Mucosa of rectum (tissue), 2 donors: Measurements from ENCODE around the gene LIN52.

Experiments used
- H3K27ac ChIP-seq, 2 donors: one replicate each; pipeline ENCODE4 v1.7.0; 2013; ENCODE audit warnings: inconsistent platforms in 2 of 2, low read depth in 2 of 2, low read length in 2 of 2
- H3K27me3 ChIP-seq, 2 donors: one replicate each; pipeline ENCODE4 v1.7.0; 2013; ENCODE audit warnings: low read length in 2 of 2; ENCODE audit not compliant: control insufficient read depth in 2 of 2, insufficient read depth in 2 of 2
- H3K36me3 ChIP-seq, 2 donors: one replicate each; pipeline ENCODE4 v1.7.0; 2013; ENCODE audit warnings: low read length in 2 of 2; ENCODE audit not compliant: control insufficient read depth in 2 of 2, insufficient read depth in 2 of 2
- H3K4me1 ChIP-seq, 2 donors: one replicate each; pipeline ENCODE4 v1.7.0; 2013; ENCODE audit warnings: low read length in 2 of 2, mild to moderate bottlenecking in 1 of 2; ENCODE audit not compliant: control insufficient read depth in 2 of 2, insufficient read depth in 2 of 2
- H3K4me3 ChIP-seq, 2 donors: one replicate each; pipeline ENCODE4 v1.7.0; 2013; ENCODE audit warnings: low read length in 2 of 2
- H3K9ac ChIP-seq, 2 donors: one replicate each; pipeline ENCODE4 v1.7.0; 2013; ENCODE audit warnings: low read length in 2 of 2, low read depth in 1 of 2, mild to moderate bottlenecking in 1 of 2
- H3K9me3 ChIP-seq, 2 donors: one replicate each; pipeline ENCODE4 v1.7.0; 2013; ENCODE audit warnings: low read length in 2 of 2; ENCODE audit not compliant: control insufficient read depth in 2 of 2
- donor health status: healthy.
- donor health status: Normal muscosa, but diverticular disease.

LIN52 gene

DNA sequence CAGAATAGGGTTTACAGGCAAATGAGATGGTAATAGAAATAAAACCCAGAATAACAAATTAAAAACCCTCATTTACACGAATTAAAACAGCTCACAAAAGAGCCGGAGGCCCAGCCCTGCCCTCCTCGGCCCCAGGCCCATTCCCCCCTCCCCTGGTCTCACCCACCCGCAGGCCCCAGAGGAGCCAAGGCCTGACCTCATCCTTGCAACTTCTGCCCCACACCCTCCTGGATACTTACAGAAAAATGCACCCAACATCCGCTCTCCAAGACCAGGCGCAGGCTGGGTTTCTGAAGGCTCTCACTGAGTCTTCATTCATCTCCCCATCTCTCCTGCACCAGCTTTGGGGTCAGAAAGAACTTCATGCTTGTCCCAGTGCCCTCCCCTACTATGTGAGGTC is 138.3 kb downstream of the LIN52 start:
- H3K27ac ChIP-seq, result no peak overlapping the region
- H3K36me3 ChIP-seq, result no peaks in the 10 kb centered on the region
- H3K27me3 ChIP-seq, result peaks cover 9 to 14% of the 10 kb centered on the region in 2 donors
- H3K4me3 ChIP-seq, result no peak overlapping the region
- no peaks in the 10 kb centered on the region for H3K9me3 ChIP-seq
- H3K9ac ChIP-seq, result no peak overlapping the region
- no peaks in the 10 kb centered on the region for H3K4me1 ChIP-seq

DNA sequence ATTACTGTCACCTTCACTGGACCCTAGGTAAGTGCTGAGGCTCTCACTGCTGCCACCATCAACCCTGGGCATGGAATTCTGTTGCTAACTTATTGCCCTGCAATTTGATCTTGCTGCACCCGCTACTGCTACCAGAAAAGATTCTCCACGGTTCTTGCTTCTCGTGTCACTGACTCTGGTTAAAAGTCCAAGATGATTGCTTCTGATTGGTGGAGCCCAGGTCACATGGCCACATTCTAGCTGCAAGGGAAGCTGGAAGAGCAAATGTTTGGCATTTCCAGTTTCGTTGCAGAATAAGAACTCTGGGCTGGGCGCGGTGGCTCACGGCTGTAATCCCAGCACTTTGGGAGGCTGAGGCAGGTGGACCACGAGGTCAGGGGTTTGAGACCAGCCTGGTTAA is 147.0 kb downstream of the LIN52 start:
- no peaks in the 10 kb centered on the region for H3K36me3 ChIP-seq
- H3K9ac ChIP-seq, result no peak overlapping the region
- no peaks in the 10 kb centered on the region for H3K4me1 ChIP-seq
- H3K27ac ChIP-seq, result no peak overlapping the region
- no peak overlapping the region for H3K4me3 ChIP-seq
- H3K27me3 ChIP-seq, result peaks cover 7 to 18% of the 10 kb centered on the region in 2 donors
- H3K9me3 ChIP-seq, result no peaks in the 10 kb centered on the region

DNA sequence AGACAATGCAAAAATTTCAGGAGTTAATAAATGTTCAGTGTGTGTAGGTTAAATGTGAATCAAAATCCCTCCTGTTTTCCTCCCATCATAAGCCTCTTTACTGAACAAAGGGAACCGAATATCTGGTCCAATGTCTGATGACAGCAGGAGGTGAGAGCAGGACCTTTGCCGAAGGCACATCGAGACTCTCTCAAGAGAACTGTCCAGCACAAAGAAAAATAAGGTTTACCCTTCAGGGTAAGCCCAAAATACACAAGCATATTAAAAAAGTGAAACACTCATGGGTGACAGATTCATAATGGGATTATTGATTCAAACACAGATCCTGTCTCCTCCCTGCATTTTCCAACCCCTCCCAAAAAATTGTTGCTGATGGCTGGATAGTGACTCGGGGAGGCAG is 150.3 kb downstream of the LIN52 start:
- Histone ChIP-seq H3K4me3 (no peak overlapping the region), H3K9ac (no peak overlapping the region), H3K4me1 (peaks cover 0 to under 1% of the 10 kb centered on the region in 2 donors), H3K9me3 (no peaks in the 10 kb centered on the region), H3K27me3 (peaks cover 27 to 32% of the 10 kb centered on the region in 2 donors), H3K36me3 (no peaks in the 10 kb centered on the region), H3K27ac (no peak overlapping the region)

DNA sequence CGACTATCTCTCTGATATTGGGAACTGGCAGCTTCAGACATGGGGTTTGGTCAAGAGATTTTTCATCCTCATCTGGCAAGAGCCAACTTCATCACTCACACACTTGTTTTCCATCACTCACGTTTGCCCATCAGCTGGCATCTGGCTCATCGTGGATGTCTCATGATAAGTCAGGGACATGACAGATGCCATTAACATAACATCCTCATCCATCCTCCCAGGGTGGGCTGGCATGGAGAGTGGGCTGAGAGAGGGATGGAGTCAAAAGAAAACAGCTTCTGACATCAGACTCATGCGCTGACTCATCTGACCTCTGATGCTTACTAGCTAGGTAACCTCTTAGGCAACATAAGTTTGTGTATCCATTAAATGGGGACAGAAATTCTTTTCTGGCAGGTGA is 152.7 kb downstream of the LIN52 start:
- no peak overlapping the region for H3K27ac ChIP-seq
- H3K27me3 ChIP-seq, result peaks cover 48 to 56% of the 10 kb centered on the region in 2 donors
- peaks cover 3 to 12% of the 10 kb centered on the region in 2 donors for H3K4me1 ChIP-seq
- no peak overlapping the region for H3K4me3 ChIP-seq
- no peaks in the 10 kb centered on the region for H3K9me3 ChIP-seq
- no peak overlapping the region for H3K9ac ChIP-seq
- H3K36me3 ChIP-seq, result no peaks in the 10 kb centered on the region

DNA sequence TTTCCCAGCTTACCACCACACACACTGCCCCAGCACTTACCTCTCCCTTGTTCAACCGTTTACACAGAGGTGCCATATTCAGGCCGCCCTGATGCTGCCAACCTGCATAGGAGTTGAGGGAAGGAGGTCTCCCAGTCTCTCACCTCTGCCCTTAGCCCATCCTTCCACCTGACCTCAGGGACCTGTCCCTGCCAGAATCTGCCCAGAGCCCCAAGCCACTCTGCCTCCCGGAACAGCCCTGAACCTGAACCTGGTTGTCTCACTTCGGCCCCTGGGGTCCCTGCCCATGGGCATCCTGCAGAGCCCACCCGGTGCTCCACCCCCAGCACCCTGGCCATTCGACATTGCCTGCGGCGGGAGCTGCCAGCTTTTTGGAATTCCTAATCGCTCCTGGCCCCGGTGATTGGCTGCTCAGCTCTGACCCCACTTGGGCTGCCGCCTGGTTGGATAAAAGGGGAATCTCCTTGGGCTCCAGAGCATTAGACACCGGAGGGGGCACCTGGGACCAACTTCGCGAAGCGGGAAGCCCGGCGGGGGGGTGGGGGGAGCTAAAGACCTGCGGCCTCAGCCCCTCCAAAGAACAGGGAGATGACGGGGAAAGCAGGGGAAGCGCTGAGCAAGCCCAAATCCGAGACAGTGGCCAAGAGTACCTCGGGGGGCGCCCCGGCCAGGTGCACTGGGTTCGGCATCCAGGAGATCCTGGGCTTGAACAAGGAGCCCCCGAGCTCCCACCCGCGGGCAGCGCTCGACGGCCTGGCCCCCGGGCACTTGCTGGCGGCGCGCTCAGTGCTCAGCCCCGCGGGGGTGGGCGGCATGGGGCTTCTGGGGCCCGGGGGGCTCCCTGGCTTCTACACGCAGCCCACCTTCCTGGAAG is 154.5 kb downstream of the LIN52 start, which contains the start of gene VSX2:
TSS of gene VSX2 (plus strand) at position 476 of the 874 bp plus-strand sequence. CDS start at position 589, 113 bp downstream.
- no peaks in the 10 kb centered on the region for H3K9me3 ChIP-seq
- peaks cover 3 to 12% of the 10 kb centered on the region in 2 donors for H3K4me1 ChIP-seq
- no peak within 1 kb of the TSS for H3K9ac ChIP-seq
- H3K4me3 ChIP-seq, result no peak within 1 kb of the TSS
- H3K36me3 ChIP-seq, result no peaks in the 10 kb centered on the region
- H3K27ac ChIP-seq, result no peak within 1 kb of the TSS
- peaks cover 64 to 70% of the 10 kb centered on the region in 2 donors for H3K27me3 ChIP-seq

DNA sequence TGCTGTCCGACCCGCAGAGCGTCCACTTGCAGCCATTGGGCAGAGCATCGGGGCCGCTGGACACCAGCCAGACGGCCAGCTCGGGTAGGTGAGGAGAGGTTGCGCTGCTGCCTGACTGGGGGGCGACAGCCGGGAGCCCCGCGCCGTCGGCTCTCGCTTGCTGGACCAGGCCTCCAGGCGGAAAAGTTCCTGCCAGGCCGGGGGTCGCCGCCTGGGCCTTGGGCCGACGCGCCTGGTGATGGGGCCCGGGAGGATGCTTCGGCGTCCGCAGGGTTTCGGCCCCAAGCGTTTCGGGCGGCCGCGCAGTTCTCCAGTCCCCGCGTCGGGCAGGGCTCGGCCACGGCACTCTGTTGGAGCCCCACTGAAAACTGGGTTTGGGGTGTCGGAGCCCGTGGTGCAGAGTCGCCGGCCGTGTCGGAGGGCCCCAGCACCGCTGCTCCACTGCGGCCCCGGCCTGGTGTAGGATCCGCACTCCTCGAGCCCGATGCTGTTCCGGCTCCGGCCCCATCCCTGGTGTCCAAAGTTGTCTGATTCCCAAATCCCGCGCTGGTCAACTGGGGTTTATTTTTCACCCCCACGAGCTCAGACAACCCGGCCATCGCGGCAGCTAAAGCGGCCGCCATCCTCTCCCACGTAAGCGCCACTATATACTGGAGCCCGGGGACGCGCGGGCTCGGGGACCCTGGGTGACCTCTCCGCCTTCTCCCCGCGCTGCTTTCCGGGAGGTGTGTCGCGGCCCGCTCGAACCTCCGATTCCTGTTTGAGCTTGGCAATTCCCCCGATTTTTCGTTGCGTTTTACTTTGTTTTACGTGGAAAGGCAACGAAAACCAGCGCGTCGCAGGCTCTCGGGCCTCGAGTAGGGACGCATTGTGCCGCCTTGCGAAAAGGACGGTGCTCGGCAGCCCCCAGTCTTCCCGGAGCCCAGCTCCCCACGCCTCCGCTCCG is 155.4 kb downstream of the LIN52 start:
- Histone ChIP-seq H3K4me3 (peak overlapping the region in 1 of 2 donors; percentile 34), H3K9ac (no peak overlapping the region), H3K36me3 (no peaks in the 10 kb centered on the region), H3K9me3 (no peaks in the 10 kb centered on the region), H3K27ac (no peak overlapping the region), H3K27me3 (peaks cover 66 to 79% of the 10 kb centered on the region in 2 donors), H3K4me1 (peaks cover 3 to 12% of the 10 kb centered on the region in 2 donors)

DNA sequence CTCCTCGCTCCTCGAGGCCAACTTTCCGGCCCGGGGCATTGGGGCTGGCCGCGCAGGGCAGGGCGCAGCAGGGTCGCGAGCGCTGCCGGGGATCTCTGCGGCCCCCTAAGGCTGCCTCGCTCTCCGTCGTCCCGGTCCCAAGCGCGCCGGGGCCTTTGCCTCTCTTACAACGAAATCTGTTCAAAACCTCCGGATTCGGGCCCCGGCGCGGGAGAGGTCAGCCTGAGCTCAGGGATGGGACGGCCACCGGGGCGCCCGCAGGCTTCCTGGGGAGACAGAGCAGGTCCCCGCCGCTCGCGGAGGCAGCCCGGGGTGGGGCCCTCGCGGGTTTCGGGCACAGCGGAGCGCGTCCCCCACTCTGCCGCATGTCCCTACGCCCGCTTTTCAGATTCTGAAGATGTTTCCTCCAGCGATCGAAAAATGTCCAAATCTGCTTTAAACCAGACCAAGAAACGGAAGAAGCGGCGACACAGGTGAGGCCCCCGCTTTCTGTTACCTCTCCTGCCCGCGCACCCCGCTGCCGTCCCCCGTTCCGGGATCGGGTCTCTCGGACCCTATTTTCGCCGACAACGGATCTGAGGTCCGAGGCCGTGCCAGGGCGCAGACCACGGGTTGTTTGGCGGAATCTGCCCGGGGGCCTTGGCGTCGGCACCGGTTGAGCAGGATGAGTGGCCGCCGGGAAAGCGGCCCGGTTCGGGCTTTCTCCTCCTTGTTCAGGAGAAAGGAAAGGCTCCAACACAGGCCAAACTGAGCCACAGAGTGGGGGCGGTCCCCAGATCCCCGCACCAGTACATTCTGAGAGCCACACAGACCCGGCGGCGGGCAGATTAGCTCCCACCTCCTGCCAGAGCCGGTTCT is 156.3 kb downstream of the LIN52 start:
- Histone ChIP-seq H3K4me1 (peaks cover 3 to 12% of the 10 kb centered on the region in 2 donors), H3K27me3 (peaks cover 66 to 86% of the 10 kb centered on the region in 2 donors), H3K9me3 (no peaks in the 10 kb centered on the region), H3K27ac (no peak overlapping the region), H3K9ac (no peak overlapping the region), H3K36me3 (no peaks in the 10 kb centered on the region), H3K4me3 (peak overlapping the region in 1 of 2 donors; percentile 34)

DNA sequence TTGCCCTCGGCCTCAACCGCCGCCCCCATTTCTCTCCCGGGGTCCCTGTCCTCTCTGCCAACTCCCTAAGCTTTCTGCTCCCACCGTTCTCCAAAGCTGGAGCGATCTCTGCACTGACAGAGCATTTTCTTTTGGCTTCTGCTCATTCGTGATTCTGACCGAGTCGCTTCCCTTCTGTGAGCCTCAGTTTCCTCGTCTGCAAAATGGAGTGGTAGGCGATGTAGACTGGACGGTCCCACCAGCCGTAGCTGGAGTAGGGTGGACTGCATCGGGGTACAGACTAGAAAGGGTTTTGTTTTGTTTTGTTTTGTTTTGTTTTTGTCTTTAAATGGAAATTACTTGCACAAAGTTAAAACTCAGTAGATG is 156.9 kb downstream of the LIN52 start:
- Histone ChIP-seq H3K4me3 (no peak overlapping the region), H3K9ac (no peak overlapping the region)

DNA sequence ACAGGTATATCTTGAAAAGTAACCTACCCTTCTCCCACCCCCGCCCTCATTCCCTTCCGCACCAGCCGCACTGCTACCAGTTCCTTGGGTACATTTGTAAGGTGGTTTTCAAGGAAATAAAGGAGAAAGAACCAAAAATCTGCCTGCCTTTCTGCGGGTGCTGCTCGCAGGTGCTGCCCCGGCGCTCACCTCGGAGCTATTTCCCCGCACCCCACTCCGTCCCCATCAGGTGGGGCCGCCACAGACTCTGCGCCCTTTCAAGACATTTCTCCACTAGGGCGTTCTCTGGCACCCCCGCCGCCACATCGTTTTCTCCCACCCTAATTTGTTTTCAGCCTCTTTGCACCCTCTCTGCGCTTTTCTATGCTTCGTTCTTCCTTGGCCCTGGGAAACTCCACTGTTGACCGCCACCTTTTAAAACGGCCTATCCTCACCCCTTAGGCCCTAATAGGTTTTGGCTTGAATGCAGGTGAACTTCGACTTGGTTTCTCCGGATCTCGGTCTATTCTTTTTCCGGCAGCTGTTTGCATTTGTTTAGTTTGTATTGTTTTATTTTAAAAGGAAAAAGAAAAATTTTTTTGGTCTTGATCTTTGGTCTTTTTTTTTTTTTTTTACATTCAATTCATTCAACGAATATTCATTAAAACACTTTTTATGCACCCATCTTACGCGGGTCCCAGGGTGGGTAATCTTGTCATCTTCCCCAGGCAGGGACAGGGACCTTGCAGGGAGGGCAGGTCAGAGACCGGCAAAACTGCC is 157.4 kb downstream of the LIN52 start:
- Histone ChIP-seq H3K27me3 (peaks cover 71 to 86% of the 10 kb centered on the region in 2 donors), H3K27ac (no peak overlapping the region), H3K9ac (no peak overlapping the region), H3K9me3 (no peaks in the 10 kb centered on the region), H3K36me3 (no peaks in the 10 kb centered on the region), H3K4me3 (no peak overlapping the region), H3K4me1 (peaks cover 3 to 12% of the 10 kb centered on the region in 2 donors)

More for the DNA sequence above, 156.9 kb downstream of the LIN52 start:
- no peak overlapping the region for H3K27ac ChIP-seq
- peaks cover 3 to 12% of the 10 kb centered on the region in 2 donors for H3K4me1 ChIP-seq
- no peaks in the 10 kb centered on the region for H3K9me3 ChIP-seq
- no peaks in the 10 kb centered on the region for H3K36me3 ChIP-seq
- H3K27me3 ChIP-seq, result peaks cover 67 to 86% of the 10 kb centered on the region in 2 donors
